ENCODE results near the gene BET1L.

Gene BET1L

GRCh38 chr11:205221-206001, 1.8 kb downstream of the BET1L start:
- no peak for TF ChIP-seq CTCF (IDR thresholded peaks at IDR 0.05; ENCODE audit: extremely low read depth, missing control alignments)

GRCh38 chr11:204587-205109, 2.6 kb downstream of the BET1L start:
- DNase-seq (ENCODE audit: low spot score): no peak
- TF ChIP-seq CTCF (IDR thresholded peaks at IDR 0.05; ENCODE audit: extremely low read depth, missing control alignments): no peak

More at GRCh38 chr11:205221-206001, 1.8 kb downstream of the BET1L start:
- DNase-seq (ENCODE audit: low spot score): no peak

GRCh38 chr11:203945-204586, 3.1 kb downstream of the BET1L start:
- TF ChIP-seq CTCF (IDR thresholded peaks at IDR 0.05; ENCODE audit: extremely low read depth, missing control alignments): no peak

GRCh38 chr11:203056-203944, 3.9 kb downstream of the BET1L start:
- no peak for TF ChIP-seq CTCF (IDR thresholded peaks at IDR 0.05; ENCODE audit: extremely low read depth, missing control alignments)
- no peak for DNase-seq (ENCODE audit: low spot score)

More at GRCh38 chr11:203945-204586, 3.1 kb downstream of the BET1L start:
- DNase-seq (ENCODE audit: low spot score): no peak

GRCh38 chr11:202490-202889, 4.7 kb downstream of the BET1L start:
- no peak for DNase-seq (ENCODE audit: low spot score)
- TF ChIP-seq CTCF (IDR thresholded peaks at IDR 0.05; ENCODE audit: extremely low read depth, missing control alignments): no peak

GRCh38 chr11:201966-202365, 5.2 kb downstream of the BET1L start:
- no peak for TF ChIP-seq CTCF (IDR thresholded peaks at IDR 0.05; ENCODE audit: extremely low read depth, missing control alignments)
- no peak for DNase-seq (ENCODE audit: low spot score)
